ENCODE data around the gene LRP2.

Gene LRP2

GRCh38 chr2:169118060-169118459, 244.3 kb downstream of the LRP2 start:
- Histone ChIP-seq H3K4me3 (ENCODE audit: low read depth, low read length) (no peak overlapping the region), H2AFZ (no peak overlapping the region), H3K4me1 (no peaks in the 10 kb centered on the region), H3K4me2 (ENCODE audit: low read length) (no peak overlapping the region), H3K27me3 (ENCODE audit: control insufficient read depth, insufficient read depth, low read length) (no peaks in the 10 kb centered on the region), H3K27ac (no peak overlapping the region), H3K9me3 (ENCODE audit: control insufficient read depth, low read length) (no peaks in the 10 kb centered on the region), H3K36me3 (ENCODE audit: control insufficient read depth, insufficient read depth, low read length) (no peaks in the 10 kb centered on the region), H3K79me2 (no peaks in the 10 kb centered on the region), H3K9ac (no peak overlapping the region)
- no peak for TF ChIP-seq CTCF (IDR thresholded peaks at IDR 0.05)

- Histone ChIP-seq H3K27ac (no peak overlapping the region), H3K4me1 (no peaks in the 10 kb centered on the region), H3K4me2 (ENCODE audit: low read length) (no peak overlapping the region), H3K4me3 (ENCODE audit: low read depth, low read length) (no peak overlapping the region), H3K79me2 (no peaks in the 10 kb centered on the region), H3K9me3 (ENCODE audit: control insufficient read depth, low read length) (no peaks in the 10 kb centered on the region), H2AFZ (no peak overlapping the region), H3K9ac (no peak overlapping the region), H3K36me3 (ENCODE audit: control insufficient read depth, insufficient read depth, low read length) (no peaks in the 10 kb centered on the region), H3K27me3 (ENCODE audit: control insufficient read depth, insufficient read depth, low read length) (no peaks in the 10 kb centered on the region)
- TF ChIP-seq CTCF (IDR thresholded peaks at IDR 0.05): no peak
These were observed 245.3 kb downstream of the LRP2 start for GRCh38 chr2:169116993-169117392.

- H3K9ac ChIP-seq: no peak overlapping the region
- H2AFZ ChIP-seq: no peak overlapping the region
- H3K4me2 ChIP-seq (ENCODE audit: low read length): no peak overlapping the region
- H3K4me3 ChIP-seq (ENCODE audit: low read depth, low read length): no peak overlapping the region
- no peaks in the 10 kb centered on the region for H3K4me1 ChIP-seq
- no peaks in the 10 kb centered on the region for H3K9me3 ChIP-seq (ENCODE audit: control insufficient read depth, low read length)
- no peaks in the 10 kb centered on the region for H3K27me3 ChIP-seq (ENCODE audit: control insufficient read depth, insufficient read depth, low read length)
- H3K36me3 ChIP-seq (ENCODE audit: control insufficient read depth, insufficient read depth, low read length): no peaks in the 10 kb centered on the region
- H3K27ac ChIP-seq: no peak overlapping the region
- TF ChIP-seq CTCF (IDR thresholded peaks at IDR 0.05): no peak
- no peaks in the 10 kb centered on the region for H3K79me2 ChIP-seq
These were observed 246.0 kb downstream of the LRP2 start for GRCh38 chr2:169116327-169116726.

GRCh38 chr2:169114056-169114455, 248.3 kb downstream of the LRP2 start:
- TF ChIP-seq CTCF (IDR thresholded peaks at IDR 0.05): no peak
- H3K9ac ChIP-seq: no peak overlapping the region
- no peak overlapping the region for H3K27ac ChIP-seq
- H3K79me2 ChIP-seq: no peaks in the 10 kb centered on the region
- no peak overlapping the region for H2AFZ ChIP-seq
- no peaks in the 10 kb centered on the region for H3K9me3 ChIP-seq (ENCODE audit: control insufficient read depth, low read length)
- H3K27me3 ChIP-seq (ENCODE audit: control insufficient read depth, insufficient read depth, low read length): no peaks in the 10 kb centered on the region
- H3K4me2 ChIP-seq (ENCODE audit: low read length): no peak overlapping the region
- H3K4me3 ChIP-seq (ENCODE audit: low read depth, low read length): no peak overlapping the region
- H3K4me1 ChIP-seq: no peaks in the 10 kb centered on the region
- no peaks in the 10 kb centered on the region for H3K36me3 ChIP-seq (ENCODE audit: control insufficient read depth, insufficient read depth, low read length)

- no peak overlapping the region for H3K4me2 ChIP-seq (ENCODE audit: low read length)
- no peaks in the 10 kb centered on the region for H3K9me3 ChIP-seq (ENCODE audit: control insufficient read depth, low read length)
- H2AFZ ChIP-seq: no peak overlapping the region
- no peak overlapping the region for H3K27ac ChIP-seq
- H3K4me1 ChIP-seq: no peaks in the 10 kb centered on the region
- H3K27me3 ChIP-seq (ENCODE audit: control insufficient read depth, insufficient read depth, low read length): no peaks in the 10 kb centered on the region
- H3K36me3 ChIP-seq (ENCODE audit: control insufficient read depth, insufficient read depth, low read length): no peaks in the 10 kb centered on the region
- no peak overlapping the region for H3K9ac ChIP-seq
- TF ChIP-seq CTCF (IDR thresholded peaks at IDR 0.05): no peak
- no peak overlapping the region for H3K4me3 ChIP-seq (ENCODE audit: low read depth, low read length)
- H3K79me2 ChIP-seq: no peaks in the 10 kb centered on the region
These were observed 249.5 kb downstream of the LRP2 start for GRCh38 chr2:169112841-169113240.
